HG02642 (cell line): ENCODE data around the gene NXN.
"Not testable (repeated sequence)": the region's sequence is repeated elsewhere in the genome, so short reads cannot be mapped to it uniquely, and the experiment has no call there.

Experiments used
- ATAC-seq: cut with Tn5 transposase; IDR thresholded peaks from one replicate; pipeline ENCODE4 v1.9.1; 2021; ENCODE audit warnings: mild to moderate bottlenecking; ENCODE audit not compliant: unreplicated experiment, poor library complexity

Gene NXN

GRCh38 chr17:869567-870525, 109.7 kb downstream of the NXN start:
- ATAC-seq: no peak

- ATAC-seq: no peak
Observed at GRCh38 chr17:869086-869485, 110.5 kb downstream of the NXN start.

GRCh38 chr17:867896-868489, 111.6 kb downstream of the NXN start:
- ATAC-seq: no peak

GRCh38 chr17:867238-867637, 112.3 kb downstream of the NXN start:
- ATAC-seq: not testable (repeated sequence)

- no peak for ATAC-seq
Observed at GRCh38 chr17:866568-867103, 112.9 kb downstream of the NXN start.

- ATAC-seq: no peak
Observed at GRCh38 chr17:864315-864714, 115.3 kb downstream of the NXN start.

- ATAC-seq: no peak
Observed at GRCh38 chr17:863880-864279, 115.7 kb downstream of the NXN start.

- ATAC-seq: no peak
Observed at GRCh38 chr17:862582-862981, 117.0 kb downstream of the NXN start.

GRCh38 chr17:861364-861763, 118.2 kb downstream of the NXN start:
- no peak for ATAC-seq

GRCh38 chr17:860805-861204, 118.8 kb downstream of the NXN start:
- ATAC-seq: no peak

- no peak for ATAC-seq
Observed at GRCh38 chr17:859824-860195, 119.8 kb downstream of the NXN start.

- ATAC-seq: no peak
Observed at GRCh38 chr17:859061-859823, 120.3 kb downstream of the NXN start.

- no peak for ATAC-seq
Observed at GRCh38 chr17:856149-856548, 123.4 kb downstream of the NXN start.

GRCh38 chr17:855569-855968, 124.0 kb downstream of the NXN start:
- no peak for ATAC-seq

- ATAC-seq: not testable (repeated sequence)
Observed at GRCh38 chr17:852850-853249, 126.7 kb downstream of the NXN start.

- ATAC-seq: no peak
Observed at GRCh38 chr17:852349-852748, 127.2 kb downstream of the NXN start.

GRCh38 chr17:851924-852323, 127.7 kb downstream of the NXN start:
- no peak for ATAC-seq

- ATAC-seq: no peak
Observed at GRCh38 chr17:850851-851763, 128.5 kb downstream of the NXN start.

- ATAC-seq: no peak
Observed at GRCh38 chr17:850086-850850, 129.3 kb downstream of the NXN start.
